SK-N-MC (cell line): Measurements from ENCODE around the gene RGS3.

Experiments used
- EZH2 ChIP-seq: fragments of 200-600 bp; sonication (generic); IDR thresholded peaks from one replicate; pipeline ENCODE4 v1.6.1; 2017; ENCODE audit warnings: antibody characterized with exemption
- FOXP2 ChIP-seq: optimal IDR thresholded peaks from 2 replicates; pipeline ENCODE3; 2011; ENCODE audit warnings: mild to moderate bottlenecking, moderate library complexity; ENCODE audit not compliant: insufficient read depth; ENCODE audit errors: extremely low read length, control extremely low read depth

GRCh38 chr9:113471566-113471965 is 8.0 kb downstream of the RGS3 start:
- TF ChIP-seq EZH2 (no peak), FOXP2 (no peak)
